NCI-H128 (cell line): Measurements from ENCODE around the gene GPR101.

Experiments
- DNase-seq: peaks from one replicate; lab custom pipeline; 2025; ENCODE audit not compliant: unreplicated experiment; lab: John Stamatoyannopoulos, UW

The GPR101 gene, protein sequence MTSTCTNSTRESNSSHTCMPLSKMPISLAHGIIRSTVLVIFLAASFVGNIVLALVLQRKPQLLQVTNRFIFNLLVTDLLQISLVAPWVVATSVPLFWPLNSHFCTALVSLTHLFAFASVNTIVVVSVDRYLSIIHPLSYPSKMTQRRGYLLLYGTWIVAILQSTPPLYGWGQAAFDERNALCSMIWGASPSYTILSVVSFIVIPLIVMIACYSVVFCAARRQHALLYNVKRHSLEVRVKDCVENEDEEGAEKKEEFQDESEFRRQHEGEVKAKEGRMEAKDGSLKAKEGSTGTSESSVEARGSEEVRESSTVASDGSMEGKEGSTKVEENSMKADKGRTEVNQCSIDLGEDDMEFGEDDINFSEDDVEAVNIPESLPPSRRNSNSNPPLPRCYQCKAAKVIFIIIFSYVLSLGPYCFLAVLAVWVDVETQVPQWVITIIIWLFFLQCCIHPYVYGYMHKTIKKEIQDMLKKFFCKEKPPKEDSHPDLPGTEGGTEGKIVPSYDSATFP

DNA sequence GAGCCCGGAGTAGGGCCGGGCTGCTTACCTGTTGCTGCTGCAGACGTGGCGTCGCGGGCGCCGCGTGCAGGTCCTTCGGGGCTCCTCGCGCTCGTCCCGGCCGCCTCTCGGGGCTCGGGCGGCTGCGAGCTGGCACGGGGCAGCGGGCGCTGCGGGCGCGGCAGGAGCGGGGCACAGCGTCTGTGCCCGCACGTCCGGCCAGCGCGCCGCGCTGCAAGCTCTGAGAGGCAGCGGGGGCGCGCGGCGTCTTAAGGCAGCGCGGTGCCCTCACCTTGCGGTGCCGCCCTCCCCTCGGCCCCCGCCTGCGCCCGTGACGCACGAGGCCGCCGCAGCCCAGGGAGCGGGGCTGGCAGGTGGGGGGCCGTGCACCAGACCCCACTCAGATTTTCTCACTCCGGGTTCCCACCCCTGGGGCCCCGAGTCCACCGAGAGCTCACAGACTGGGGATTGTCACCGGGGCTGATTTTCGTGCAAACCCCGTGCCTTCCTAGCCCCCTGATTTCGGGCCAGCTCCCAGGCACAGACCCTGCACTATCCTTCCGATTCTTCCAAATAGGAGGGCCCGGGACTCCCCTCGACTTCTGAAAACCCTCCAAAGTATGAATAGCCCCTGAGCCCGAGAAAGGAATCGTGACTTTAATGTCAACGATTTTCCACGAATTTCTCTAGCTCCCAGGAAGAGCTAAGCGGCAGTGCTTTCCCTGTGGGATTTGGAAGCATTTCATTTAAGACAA lies at the start of gene GPR101:
Gene GPR101, minus strand, starts transcription at position 222 of the 734 bp plus-strand sequence. CDS start 2,321 bp downstream, outside the sequence.
- no peak for DNase-seq

DNA sequence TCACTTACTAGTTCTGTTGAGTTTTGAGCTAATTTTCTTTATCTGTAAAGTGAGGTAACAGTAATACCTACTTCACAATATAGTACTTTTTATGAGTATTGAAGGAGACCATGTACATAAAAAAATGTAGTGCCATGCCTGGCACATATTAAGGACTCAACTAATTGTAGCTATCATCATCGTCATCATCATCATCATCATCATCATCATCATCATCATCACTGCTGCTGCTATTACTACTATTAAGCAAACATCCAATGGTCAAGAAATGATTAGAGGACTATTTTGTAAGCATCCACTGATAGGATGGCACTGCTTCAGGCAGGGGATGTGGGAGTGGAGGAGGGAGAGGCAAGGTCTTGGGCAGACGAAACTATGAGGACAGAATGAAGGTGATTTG lies 47.4 kb upstream of the GPR101 start:
- DNase-seq, result no peak

DNA sequence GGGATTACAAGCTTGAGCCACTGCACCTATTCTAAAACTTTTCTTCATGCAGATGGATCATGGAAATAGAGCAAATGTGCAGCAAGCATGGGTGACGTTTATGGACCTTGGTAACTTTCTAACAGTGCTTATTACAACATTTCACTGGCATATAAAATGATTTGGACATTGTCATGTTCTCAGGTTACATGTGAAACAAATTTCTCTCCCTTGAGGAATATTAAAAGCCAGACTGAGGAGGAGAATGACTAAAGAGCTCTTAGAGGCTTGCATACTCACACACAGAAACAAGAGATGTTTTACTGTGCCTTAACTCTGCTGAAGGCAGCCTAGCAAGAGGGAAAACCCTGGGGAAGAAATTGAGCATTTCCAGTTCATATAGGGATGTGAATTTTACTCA lies 38.6 kb upstream of the GPR101 start:
- no peak for DNase-seq

DNA sequence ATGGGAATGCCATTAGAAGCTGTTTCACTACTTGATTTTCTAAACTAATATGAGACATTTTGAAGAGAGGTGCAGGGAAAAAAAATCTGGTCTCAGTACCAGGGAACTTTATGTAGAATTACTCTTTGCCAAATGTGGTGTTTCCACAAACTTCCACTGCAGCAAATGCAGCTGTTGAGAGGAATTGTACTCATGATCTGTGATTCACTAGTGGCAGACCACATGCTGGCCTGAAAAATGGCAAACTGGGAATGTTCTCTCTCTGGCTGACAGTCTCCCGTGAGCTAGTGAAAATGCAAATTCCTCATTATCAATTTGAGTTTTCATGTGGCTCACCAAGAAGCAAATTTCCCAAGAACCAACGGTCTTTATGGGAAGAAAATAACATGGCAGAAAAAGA lies 37.8 kb upstream of the GPR101 start:
- no peak for DNase-seq

GRCh38 chrX:137067147-137067546 lies 33.4 kb upstream of the GPR101 start:
- no peak for DNase-seq

DNA sequence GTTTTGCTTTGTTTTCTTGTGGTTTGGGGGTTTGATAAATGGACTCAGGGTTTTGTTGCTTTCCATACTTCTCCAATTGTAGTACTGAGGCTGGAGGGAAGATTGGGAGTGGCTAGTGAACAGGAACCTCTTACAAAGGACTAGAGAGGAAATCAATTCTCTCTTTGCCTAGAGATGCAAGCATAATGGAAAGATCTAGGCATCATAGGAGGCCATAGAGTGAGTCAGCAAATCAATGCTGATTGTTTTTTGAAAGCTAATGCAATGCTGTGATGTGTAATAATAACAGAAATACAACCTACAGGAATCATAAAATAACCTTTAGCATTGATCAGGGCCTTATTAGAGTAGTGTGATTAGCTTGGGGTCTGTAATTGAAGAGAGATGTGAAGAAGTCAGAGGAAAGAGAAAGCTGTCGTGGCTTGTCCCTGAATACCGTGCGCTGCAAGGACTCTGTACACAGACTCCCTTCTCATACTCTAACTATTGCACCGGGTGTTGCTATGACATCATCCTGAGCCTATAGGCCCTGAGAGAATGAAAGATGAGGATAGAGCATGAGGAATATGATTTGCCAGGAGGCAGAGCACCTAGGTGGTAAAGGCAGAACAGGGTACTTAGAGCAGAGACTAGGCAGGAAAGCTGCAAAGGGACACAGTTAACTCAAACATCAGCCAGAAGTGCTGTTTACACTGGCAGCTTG lies 29.3 kb upstream of the GPR101 start:
- DNase-seq, result no peak

- no peak for DNase-seq
Observed at GRCh38 chrX:137058339-137059127, 24.7 kb upstream of the GPR101 start.

GRCh38 chrX:137052643-137053235 lies 18.9 kb upstream of the GPR101 start:
- DNase-seq, result no peak

GRCh38 chrX:137051978-137052642 lies 18.3 kb upstream of the GPR101 start:
- DNase-seq, result peak; percentile 4

DNA sequence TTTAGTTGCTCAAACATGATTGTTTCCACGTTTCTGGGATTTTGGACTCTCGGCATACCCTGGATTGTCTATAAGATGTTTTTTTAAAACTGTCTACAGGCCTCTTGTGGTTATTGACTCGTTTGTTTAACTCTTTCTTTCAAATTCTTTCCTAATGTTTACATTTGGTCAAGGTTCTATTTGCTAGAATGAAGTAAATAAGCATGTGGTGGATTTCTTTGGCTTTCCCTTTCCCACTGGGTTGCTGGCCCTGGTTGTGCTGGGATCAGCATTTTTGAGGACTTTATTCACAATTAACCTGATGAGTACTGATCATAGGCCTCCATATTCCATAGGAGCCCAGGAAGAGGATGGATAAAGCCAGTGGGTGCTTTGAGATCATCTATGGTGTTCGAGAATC lies 11.1 kb upstream of the GPR101 start:
- DNase-seq, result no peak

DNA sequence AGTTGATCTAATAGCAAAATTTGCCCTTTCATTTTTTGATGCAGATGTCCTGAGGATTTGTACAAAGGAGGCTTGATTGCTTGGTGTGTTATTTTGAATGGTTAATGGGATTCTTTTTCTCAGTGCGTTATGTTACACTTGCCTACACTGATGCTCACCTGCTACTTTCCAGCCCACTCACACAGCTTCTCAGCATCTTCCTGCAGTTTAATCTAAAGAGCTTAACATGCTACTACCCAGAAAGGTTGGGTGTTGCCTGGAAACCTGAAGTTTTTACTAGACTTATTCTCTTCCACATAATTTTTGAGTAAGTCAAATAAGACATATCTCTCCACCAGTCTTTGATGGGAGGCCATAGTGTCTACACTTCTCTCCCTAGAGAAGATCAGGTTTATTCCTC lies 9.9 kb upstream of the GPR101 start:
- no peak for DNase-seq

DNA sequence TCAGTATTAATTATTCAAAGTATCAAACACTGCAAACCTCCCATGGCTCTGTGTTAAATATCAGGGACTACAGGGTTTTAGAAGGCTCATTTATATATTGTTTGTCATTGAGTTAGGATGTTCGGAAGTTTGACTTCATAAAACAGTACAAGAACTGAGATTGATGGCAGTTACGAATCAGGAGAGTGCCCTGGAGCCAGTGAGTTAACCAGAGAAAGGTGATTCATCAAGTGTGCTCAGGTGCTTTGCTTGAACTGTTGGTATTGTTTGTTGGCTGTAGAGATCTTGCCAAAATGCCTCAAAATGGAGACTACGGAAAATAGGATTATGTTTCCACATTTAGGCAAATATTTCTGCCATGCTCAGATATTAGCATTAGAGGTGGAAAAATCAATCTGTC lies 7.5 kb upstream of the GPR101 start:
- no peak for DNase-seq

DNA sequence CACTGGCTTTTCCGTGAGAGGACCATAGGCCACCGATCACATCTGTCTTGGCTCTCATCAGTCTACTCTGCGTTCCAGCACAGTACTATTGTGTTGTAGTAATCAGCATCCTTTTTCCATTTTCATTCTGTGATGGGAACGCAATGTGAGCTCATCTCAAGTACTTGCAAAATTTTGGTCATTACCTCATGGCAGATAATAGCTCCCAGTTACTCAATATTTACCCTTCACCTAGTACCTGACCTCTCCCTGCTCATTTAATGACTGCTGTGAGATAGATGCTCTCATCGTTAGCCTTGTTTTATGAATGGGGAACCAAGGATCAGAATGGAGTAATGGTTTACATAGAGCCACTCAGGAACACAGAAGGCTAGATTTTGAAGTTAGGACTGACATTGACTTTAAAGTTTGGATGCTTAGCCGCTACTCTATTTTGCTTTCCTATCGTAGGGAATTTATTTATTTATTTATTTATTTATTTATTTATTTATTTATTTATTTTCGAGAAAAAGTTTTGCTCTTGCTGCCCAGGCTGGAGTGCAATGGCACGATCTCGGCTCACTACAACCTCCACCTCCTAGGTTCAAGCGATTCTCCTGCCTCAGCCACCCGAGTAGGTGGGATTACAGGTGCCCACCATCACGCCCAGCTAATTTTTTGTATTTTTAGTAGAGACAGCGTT lies 6.5 kb upstream of the GPR101 start:
- DNase-seq, result no peak

- no peak for DNase-seq
Observed at GRCh38 chrX:137034508-137034872, 695 bp upstream of the GPR101 start.

GRCh38 chrX:137032841-137033773 lies 688 bp downstream of the GPR101 start:
- no peak for DNase-seq

DNA sequence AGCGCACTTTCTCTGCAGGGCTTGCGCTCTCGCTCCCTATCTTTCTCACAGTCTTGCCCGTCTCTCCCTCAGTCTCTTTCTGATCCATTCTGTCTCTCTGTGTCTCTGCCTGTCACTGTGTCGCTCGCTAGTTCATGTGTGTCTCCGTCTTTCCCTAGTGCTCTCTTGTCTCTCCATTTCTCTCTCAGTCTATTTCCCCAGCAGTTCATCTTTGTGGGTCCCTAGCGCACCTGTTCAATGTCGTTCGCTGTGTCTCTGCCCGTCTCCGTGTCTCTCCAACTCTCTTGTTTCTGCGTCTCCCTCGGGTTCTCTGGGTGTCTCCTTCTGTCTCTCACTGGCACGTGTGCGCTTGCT lies 1.5 kb downstream of the GPR101 start:
- no peak for DNase-seq

DNA sequence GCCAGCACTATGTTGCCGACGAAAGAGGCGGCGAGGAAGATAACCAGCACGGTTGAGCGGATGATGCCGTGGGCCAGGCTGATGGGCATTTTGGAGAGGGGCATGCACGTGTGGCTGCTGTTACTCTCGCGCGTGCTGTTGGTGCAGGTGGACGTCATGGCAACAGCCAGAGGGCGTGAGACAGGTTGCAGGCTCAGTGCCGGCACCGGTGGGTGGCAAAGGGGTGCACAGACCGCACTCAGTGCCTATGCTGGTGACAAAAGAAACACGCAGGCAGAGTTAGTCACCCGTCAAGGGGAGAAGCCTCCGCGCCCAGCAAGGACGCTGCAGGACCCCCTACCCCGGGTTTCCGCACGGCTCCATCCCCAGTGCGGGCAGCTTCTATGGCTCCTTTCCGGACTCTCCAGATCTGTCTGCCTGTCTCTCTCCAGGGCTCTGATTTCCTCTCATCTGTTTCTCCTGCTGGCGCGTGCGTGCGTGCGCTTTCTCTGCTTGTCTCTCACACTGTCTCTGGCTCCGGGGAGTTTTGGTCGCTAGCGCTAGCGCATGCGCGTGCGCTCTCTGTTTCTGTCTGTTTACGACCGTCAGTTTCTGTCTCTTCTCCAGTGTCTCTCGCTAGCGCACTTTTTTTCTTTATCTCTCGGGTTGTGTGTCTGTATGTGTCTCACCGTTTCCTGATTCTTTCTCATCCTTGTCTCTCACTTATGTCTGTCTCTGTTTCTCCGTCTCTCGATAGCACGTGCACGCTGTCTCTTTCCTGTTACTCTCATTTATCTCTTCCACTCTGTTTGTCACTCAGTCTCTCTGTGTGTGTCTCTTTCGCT lies 2.1 kb downstream of the GPR101 start:
- DNase-seq, result no peak

- no peak for DNase-seq
Observed at GRCh38 chrX:137031039-137031438, 2.8 kb downstream of the GPR101 start.
